UCSD-AML1 (cell line): ENCODE results near the gene CHKB.
A peak's percentile ranks its signal among the peaks of the same experiment; 100 is the strongest.
"Not testable (repeated sequence)": the region's sequence is repeated elsewhere in the genome, so short reads cannot be mapped to it uniquely, and the experiment has no call there.

Experiments
- DNase-seq: peaks from one replicate; lab custom pipeline; 2025; ENCODE audit not compliant: unreplicated experiment; lab: John Stamatoyannopoulos, UW

The CHKB gene, protein sequence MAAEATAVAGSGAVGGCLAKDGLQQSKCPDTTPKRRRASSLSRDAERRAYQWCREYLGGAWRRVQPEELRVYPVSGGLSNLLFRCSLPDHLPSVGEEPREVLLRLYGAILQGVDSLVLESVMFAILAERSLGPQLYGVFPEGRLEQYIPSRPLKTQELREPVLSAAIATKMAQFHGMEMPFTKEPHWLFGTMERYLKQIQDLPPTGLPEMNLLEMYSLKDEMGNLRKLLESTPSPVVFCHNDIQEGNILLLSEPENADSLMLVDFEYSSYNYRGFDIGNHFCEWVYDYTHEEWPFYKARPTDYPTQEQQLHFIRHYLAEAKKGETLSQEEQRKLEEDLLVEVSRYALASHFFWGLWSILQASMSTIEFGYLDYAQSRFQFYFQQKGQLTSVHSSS

DNA sequence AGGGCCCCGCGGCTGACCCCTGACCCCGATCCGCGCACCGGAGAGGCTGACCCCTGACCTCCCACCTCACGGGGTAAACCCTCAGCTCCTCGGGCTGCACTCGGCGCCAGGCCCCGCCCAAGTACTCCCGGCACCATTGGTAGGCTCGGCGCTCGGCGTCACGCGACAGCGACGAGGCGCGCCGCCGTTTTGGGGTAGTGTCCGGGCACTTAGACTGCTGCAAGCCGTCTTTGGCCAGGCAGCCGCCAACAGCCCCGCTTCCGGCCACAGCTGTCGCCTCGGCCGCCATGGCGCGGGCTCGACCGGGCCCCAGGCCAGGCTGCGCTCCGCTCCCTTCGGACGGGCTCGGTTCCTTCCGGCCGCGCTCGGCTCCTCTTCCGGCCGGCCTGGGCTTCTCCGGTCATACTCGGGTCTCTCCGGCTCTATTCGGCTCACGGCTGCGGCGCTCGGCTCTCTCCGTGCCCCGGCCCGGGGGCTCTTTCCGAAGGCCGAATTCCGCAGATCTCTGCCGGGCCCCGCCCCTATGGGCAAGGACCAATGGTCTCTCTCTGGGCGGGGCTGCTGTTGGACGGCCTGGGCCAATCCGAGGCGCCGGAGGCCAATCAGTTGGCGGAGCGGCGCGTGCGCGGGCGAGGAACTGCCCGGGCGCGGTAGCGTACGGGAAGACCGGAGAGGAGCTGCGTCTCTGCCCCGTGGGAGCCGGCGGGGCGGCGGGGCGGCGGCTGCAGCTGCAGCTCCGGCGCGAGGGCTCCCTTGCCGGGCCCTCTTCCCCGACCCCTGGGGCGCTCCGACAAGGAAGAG lies at the start of gene CHKB:
Gene CHKB (minus strand): TSS at position 357 of the 801 bp plus-strand sequence. CDS start 68 bp downstream, at position 289.
- DNase-seq: peak; percentile 99

DNA sequence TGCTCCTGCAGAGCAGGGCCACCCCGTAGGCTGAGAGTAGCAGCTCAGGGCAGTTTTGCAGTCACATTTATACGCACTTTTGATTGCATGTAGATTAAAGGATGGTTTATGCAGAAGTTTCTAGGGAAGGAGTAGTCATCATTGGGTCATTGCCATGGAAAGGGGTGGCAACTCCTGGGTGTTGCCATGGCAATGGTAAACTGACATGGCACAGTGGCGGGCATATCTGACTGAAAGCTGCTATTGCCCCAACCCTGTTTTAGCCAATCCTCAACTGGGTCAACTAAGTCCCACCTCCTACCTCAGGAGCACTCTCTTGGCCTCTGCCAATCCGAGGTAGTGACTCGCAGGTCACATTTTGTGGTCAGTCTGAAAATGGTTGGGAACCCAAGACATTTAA lies 47.7 kb upstream of the CHKB start:
- DNase-seq: no peak

DNA sequence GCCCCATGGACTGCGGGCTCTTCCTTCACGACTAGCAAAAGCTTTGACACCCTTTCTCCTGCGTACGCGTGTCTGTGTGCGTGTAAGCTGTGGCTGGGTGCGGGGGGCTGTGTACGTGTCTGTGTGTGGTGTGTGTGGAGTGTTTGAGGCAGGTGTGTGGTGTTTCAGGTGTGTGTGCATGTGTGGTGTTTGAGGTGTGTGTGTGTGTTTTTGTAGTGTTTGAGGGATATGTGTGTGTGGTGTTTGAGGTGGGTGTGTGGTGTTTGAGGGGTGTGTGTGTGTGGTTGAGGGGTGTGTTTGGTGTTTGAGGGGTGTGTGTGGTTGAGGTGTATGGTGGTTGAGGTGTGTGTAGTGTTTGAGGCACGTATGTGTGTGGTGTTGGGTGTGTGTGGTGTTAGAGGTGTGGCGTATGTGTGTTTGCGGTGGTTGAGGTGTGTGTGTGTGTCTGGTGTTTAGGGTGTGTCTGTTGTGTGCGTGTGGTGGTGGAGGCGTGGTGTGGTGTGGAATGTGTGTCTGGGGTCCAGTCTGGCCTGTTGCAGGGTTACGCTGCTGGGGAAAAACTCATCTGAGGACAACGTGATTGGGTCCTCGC lies 46.0 kb upstream of the CHKB start:
- DNase-seq: no peak

DNA sequence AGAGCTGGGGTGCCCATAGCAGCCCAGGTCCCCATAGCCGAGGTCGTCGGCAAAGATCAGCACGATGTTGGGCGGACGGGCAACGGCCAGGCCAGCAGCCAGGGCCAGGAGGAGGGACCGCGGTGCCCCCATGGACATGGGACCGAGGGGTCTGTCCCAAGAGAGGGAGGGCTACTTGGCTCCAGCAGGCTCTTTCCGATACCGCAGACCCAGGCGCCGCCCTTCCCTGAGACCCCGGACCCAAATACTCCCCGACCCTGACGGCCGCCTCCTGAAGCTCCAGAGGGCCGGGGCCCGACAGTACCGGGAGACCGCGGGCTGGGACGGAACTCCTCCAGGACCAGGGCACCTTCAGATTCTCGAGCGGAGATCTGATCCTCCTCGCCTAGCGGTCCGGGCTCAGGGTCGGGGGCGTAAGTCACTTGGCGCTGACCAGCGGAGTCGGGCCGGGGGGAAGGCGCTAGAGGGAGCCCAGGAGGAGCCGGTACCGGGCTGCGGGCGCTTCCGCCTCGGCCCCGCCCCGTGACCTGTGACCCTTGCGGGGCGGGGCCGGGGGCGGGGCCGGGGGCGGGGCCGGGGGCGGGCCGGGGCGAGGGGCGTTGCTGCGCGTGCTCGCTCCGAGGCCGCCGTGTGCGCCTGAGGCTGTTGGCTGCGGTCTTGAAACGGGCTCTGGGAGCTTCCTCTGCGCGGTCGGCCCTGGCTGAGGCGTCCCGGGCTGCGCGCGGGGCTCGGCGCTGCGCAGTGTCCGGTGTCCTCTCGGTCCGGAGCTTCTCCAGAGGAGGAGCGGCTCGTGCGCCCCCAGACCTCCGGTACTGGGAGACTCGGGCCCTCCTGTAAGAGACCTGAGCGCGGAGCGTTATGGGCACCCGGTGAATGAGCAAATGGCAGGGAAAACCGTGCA lies 45.2 kb upstream of the CHKB start, which contains the start of gene ARSA:
Gene ARSA (minus strand): TSS at position 511 of the 901 bp plus-strand sequence. CDS start 373 bp downstream, at position 138.
- peak; percentile 82 for DNase-seq

DNA sequence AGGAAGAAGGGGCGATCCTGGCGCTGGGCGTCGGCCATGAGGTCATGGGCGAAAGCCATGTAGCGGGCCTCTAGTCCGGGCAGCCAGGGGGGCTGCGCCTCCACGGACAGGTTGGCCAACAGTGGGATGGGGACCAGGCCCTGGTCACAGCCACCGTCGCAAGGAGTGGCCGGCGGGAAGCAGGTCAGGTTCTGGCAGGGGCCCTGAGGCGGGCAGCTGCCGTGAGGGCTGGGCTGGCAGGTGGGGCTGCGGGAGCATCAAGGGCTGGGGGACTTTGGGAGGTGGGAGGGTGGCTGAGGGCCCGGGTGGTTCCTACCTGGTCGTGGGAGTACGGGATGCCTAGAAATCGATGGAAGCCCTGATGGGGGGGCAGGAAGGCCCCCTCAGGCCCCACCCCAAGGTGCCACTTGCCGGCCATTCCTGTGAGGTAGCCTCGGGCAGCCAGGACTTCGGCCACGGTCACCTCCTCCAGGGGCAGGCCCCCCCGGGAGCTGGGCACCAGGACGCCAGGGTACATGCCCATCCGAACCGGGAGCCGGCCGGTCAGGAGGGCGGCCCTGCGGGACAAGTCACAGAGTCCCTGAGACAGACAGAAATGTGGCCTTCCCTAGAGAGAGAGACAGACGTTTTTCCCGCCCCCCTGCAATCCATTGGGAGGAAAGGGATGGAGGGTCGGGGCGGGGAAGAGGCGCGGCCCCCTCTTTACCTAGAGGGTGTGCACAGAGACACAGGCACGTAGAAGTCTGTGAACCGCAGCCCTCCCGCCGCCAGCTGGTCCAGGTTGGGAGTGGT lies 44.4 kb upstream of the CHKB start:
- DNase-seq: no peak

DNA sequence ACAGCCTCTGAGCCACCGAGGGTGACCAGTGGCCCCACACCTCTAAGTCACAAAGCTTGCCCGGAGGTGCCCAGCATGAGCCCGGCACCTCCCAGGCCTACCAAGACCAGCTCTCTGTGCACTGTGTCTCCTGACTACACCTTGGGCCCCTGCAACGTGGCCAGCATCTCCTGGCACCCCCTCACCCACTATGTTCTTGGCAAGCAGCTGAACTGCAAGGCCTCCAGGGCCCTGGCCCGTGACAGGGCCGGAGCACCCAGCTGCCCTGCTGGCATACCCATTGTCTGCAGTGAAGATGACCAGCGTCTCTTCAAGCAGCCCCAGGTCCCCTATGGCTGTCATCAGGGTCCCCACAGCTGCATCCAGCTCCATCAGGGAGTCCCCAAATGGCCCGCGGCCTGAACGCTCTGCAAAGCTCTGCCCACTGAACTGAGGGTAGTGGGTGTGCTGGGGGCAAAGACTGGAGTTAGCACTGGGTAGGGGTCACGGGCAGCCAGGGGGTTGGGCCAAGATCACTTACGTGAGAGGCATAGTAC lies 43.7 kb upstream of the CHKB start:
- DNase-seq: no peak

DNA sequence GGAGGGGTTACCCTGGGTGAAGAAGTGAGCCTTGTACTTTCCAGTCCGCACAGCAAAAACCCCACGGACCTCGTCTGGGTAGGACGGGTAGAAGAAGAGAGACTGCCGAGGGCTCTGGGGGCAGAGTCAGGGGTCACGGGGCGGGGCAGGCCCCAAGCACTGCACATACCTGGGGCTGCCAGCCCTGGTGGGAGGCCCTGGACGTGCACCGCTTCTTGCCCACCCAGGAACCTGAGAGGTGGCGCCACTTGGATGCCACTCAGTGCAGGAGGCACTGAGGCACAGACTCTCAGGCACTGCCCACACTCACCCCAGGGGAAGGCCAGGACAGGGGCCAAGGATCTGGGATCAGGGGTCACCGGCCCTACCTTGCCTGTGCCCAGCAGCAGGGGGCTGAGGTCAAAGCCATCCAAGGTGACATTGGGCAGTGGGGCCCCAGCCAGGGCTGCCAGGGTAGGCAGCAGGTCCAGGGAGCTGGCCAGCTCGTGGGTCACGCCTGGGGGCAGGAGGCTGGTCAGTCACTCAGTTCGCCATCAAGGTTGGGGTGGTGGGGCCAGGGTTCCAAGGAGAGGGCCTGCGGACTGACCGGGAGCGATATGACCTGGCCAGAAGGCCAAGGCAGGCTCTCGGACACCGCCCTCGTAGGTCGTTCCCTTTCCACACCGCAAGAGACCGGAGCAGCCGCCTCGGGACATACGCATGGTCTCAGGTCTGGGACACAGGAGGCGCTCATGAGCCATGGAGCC lies 43.1 kb upstream of the CHKB start:
- DNase-seq: no peak

DNA sequence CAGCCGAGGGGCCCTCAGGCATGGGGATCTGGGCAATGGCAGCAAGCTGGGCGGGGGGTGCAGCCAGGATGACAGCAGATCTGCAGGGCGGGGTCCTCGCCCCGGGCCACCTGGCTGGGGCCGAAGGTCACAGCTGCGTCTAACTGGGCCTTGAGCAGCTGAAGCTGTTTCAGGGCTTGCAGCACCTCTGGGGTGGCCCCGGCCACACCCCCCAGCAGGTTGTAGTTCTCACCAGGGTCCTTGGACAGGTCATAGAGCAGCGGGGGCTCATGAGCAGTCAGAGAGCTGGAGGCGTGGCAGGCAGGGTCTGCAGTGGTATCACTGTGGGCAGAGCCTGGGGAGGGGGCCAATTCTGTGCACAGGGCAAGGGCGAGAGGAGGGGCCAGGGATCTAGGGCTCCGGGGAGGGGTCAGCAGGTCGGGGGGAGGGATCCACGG lies 42.5 kb upstream of the CHKB start:
- no peak for DNase-seq

DNA sequence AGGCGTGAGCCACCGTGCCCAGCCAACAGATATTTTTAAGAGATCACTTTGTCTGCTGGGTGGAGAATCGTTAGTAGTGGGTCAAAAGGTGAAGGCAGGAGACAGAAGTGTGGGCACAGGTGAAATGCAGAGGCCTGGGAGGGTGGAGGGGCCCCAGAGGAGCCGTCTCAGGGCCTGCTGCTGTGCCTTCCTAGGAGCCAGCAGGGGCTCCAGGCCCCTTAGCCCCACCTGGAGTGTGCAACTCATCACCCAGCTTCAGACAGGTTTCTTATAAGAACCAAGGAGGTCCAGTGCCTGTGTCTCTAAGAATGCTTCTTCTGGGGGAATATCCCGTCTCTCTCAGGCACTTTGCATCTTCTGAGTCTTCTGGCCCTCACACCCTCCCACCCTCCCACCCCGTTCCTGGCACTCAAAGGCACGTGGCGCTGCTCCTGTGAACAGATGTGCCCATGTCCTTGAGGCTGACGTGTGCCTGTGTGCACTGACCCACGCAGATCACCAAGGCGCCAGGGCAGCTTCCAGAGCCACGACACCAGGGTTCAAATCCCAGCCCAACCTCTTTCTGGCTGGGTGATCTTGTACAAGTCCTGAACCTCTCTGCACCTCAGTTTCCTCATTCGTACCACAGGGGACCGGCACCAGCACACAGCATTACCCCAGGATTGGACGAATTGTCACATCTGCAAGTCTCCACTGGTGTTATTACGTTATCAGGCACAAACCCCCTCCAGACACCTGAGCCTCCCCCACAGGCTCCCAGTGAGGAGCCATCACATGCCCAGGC lies 41.9 kb upstream of the CHKB start:
- no peak for DNase-seq

DNA sequence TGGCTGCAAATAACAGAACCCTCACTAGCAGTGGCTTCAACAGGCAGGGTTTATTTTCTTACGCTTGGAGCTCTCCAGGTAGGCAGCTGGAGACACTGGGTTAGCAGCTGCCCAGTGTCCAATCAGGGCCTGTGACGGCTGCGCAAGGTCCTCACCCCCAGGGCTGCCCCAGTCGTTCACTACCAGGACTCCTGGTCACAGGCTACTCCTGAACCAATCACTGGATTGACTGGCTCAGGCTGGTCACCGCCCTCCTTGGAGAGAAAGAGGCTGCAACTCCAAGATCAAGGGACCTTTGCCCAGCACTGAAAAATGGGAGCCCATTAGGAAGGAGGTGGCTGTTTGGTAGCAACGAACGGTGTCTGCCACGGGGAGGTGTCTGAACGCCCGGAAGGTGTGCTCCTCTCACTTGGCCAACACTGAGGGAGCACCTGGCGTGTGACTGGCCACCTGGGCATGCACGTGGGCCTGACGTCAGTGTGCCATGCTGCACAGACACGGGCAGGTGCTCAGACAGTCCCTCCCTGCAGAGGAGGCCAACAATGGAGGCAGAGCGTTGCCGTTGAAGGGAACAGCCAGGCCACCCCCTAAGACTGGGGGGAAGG lies 40.2 kb upstream of the CHKB start:
- DNase-seq: no peak

DNA sequence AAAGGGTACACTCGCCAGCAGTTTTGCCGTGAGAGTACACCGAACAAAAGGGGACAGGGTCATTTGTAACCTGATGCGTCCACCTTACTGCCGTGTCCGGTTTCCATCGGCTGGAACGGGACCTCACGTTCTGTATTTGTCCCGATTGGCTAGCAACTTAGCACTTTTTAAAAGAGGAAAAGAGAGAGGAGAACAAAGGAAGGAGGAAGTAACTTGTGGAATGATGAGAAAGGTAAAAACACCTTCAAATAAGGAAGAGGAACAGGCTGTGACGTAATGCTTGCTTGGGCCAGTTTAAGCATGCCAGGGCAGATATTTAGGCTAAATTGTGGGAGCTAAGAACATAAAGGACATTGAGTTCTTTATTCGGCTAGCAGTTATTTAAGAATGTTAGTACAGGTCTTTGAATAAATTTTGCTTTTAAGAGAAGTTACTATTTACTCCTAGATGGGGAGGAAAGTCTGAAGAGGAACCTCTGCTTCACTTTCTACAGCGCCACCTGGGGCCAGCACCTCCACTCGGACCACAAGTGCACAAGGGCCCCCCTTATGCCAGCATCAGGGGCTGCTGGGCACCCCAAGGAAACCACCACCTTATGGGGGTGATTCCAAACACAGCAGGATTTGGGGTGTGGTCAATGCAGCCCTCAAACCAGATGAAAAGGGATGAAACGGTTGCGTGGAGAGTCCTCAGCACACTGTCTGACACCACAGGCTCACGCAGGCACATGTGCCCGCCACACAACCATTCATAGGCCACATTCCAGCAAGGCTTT lies 39.5 kb upstream of the CHKB start:
- DNase-seq: peak; percentile 38

DNA sequence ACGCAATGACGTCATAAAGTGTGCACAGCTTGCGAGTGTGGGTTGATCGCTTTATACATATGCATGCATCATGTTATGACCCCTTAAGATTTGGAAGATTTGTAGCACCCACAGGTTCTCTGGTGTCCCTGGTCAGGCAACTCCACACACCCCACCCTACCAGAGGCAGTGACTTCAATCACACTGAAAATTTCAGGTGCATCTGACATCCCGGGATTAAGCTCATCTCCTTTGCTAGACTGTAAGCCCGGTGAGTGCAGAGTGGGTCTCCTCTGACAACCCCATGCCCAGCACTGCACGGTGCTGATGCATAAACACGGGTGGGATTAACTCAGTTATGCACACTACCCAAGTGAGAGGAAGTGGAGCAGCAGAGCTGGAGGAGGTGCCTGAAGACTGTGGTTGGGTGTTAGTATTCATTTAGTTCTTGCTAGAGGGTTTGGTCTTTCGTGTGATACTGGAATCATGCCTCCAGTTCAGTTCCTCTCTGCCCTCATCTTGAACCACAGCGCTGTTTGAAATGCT lies 38.8 kb upstream of the CHKB start:
- DNase-seq: peak; percentile 37

DNA sequence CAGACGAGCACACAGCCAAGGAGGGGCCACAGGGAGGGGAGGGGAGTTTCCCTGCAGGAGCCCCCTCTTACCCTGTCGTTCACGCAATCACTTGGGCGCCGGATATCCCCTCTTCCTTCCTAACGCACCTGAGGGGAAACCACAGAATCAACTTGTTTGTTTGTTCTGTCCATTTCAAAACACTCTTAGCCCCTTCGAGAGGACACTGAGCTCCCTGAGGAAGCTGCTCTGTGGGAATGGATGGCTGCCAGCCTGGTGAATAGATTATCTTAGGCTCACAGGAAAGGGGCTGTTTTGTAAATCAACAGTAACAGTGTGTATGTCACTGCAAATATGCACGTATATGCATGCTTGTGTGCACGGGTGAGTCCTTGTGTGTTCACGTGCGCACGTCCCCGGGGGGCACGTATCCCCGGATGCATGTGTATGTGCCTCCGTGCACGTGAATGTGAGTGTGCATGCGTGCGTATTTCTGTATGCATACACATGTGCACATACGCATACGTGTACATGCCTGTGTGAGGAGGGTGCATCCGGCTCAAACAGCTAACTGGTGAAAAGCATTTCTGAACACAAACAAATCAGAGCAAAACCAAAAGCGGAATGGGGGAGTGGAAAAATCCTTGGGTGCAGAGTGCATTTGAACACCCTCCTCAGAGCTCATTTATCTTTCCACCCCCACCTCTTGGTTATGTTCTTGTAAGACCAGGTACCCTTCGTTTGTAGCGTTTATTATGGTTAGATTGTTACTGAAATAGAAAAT lies 38.1 kb upstream of the CHKB start:
- peak; percentile 76 for DNase-seq

DNA sequence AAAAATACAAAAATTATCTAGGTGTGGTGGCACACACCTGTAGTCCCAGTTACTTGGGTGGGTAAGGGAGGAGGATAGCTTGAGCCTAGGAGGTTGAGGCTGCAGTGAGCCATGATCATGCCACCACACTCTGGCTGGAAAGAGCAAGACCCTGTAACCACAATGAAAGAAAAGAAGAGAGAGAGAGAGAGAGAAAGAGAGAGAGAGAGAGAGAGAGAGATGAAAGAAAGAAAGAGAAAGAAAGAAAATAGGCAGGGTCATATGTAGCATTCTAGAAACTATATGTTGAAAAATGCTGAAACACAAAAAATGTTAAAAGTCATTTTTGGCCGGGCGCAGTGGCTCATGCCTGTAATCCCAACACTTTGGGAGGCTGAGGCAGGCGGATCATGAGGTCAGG lies 31.6 kb upstream of the CHKB start:
- DNase-seq: not testable (repeated sequence)

DNA sequence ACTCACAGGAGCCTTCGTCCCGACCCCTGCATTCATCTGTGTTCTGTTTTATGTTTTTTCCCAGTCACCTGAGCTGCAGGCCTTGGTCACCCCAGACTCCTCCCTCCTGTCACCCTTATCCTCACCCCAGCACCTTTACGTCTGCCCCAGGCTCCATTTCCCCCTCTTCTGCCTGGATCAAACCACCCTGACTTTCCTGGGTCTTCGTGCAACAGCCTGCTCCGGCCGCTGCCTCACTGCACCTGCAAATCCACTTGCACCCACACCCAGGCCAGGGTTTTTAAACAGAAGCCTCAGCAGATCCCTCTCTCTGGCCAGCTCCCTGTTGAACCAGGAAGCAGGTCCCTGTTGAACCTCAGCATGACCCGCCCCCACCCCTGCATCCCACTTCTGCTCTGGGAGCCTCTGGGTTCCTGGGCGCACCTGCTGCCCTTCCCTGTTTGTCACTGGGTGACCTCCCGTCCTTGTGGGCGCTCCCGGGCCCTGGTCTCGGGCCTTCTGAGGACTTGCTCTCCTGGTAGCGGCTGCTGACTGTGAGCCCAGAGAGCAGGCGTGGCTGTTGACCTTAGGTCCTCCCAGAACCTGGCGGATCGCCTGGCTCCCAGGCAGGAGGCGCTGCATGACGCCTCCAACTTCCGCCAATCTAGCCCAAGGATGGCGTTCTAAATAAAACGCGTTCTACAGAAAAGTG lies 30.8 kb upstream of the CHKB start:
- no peak for DNase-seq
